GM12878 (cell line): ENCODE results near the gene B3GAT1.

Source experiments
- ATF7 ChIP-seq: fragments of 450-650 bp; IDR thresholded peaks from 2 replicates; pipeline ENCODE4 v1.6.1; 2016; ENCODE audit warnings: low read depth, mild to moderate bottlenecking
- EGR1 ChIP-seq, 2 experiments: IDR thresholded peaks; 1 replicate in 1 of 2; 2 replicates in 1 of 2; pipeline ENCODE4 v1.6.1; 2011 to 2012; ENCODE audit warnings: low read depth in 2 of 2, low read length in 2 of 2, borderline replicate concordance in 1 of 2, mild to moderate bottlenecking in 1 of 2, moderate library complexity in 1 of 2
- FOS ChIP-seq: IDR thresholded peaks from 3 replicates; pipeline ENCODE4 v1.6.1; 2011; ENCODE audit warnings: borderline replicate concordance; ENCODE audit not compliant: insufficient read length; ENCODE audit errors: extremely low read depth
- JUNB ChIP-seq: IDR thresholded peaks from 2 replicates; pipeline ENCODE4 v1.6.1; 2016; ENCODE audit warnings: antibody characterized with exemption, mild to moderate bottlenecking
- MEF2A ChIP-seq: IDR thresholded peaks from 2 replicates; pipeline ENCODE4 v1.6.1; 2011; ENCODE audit warnings: low read depth, mild to moderate bottlenecking, low read length, moderate library complexity; ENCODE audit not compliant: insufficient read depth
- POLR2A ChIP-seq: IDR thresholded peaks from 2 replicates; pipeline ENCODE4 v1.6.1; 2011; ENCODE audit warnings: low read depth, mild to moderate bottlenecking, low read length
- SIN3A ChIP-seq: IDR thresholded peaks from 2 replicates; pipeline ENCODE4 v1.6.1; 2012; ENCODE audit warnings: low read depth, low read length, improper control_type of control experiment
- SMC3 ChIP-seq: IDR thresholded peaks from 2 replicates; pipeline ENCODE4 v1.6.1; 2011; ENCODE audit warnings: low read length, improper control_type of control experiment, borderline replicate concordance
- SREBF1 ChIP-seq: IDR thresholded peaks from 2 replicates; pipeline ENCODE4 v1.6.1; 2012; ENCODE audit warnings: mild to moderate bottlenecking, low read length
- STAT1 ChIP-seq: fragments of 450-650 bp; conservative IDR thresholded peaks from 2 replicates; pipeline ENCODE4 v1.6.1; 2014; ENCODE audit warnings: antibody characterized with exemption, mild to moderate bottlenecking
- STAT3 ChIP-seq: IDR thresholded peaks from 2 replicates; pipeline ENCODE4 v1.6.1; 2011; ENCODE audit warnings: low read depth, low read length, improper control_type of control experiment
- ZNF384 ChIP-seq: IDR thresholded peaks from 2 replicates; pipeline ENCODE4 v1.6.1; 2012; ENCODE audit warnings: low read depth, mild to moderate bottlenecking, low read length, improper control_type of control experiment, borderline replicate concordance
- ZZZ3 ChIP-seq: IDR thresholded peaks from 2 replicates; pipeline ENCODE4 v1.6.1; 2011; ENCODE audit warnings: low read depth; ENCODE audit not compliant: control insufficient read depth, insufficient read length

DNA sequence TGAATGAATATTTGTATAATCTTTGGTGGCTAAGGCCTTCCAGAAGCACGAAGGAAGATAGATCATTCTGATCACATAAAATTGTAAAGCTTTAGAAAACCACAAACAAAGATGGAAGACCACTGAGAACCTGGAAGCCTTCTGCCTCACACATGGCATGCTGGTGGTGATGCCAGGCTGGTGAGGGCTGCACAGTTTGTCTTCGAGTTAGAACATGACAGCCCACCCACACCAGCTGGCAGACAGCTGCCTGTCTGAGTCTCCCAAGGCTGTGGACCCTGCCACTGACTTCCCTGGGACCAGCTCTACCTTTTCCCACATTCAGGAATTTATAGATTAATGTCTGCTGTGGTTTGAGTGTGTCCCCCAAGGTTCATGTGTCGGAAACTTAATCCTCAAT lies 48.8 kb upstream of the B3GAT1 start:
- TF ChIP-seq ZZZ3: no peak
- TF ChIP-seq POLR2A: no peak
- TF ChIP-seq JUNB: no peak
- no peak for TF ChIP-seq SIN3A
- TF ChIP-seq STAT3: no peak
- TF ChIP-seq EGR1 (IDR thresholded peaks at IDR 0.05; ENCODE audit: borderline replicate concordance in 1 of 2, low read depth in 2 of 2, low read length in 2 of 2): no peak
- no peak for TF ChIP-seq ZNF384
- no peak for TF ChIP-seq FOS
- no peak for TF ChIP-seq SMC3
- no peak for TF ChIP-seq STAT1
- TF ChIP-seq MEF2A: no peak
- TF ChIP-seq SREBF1: no peak
- TF ChIP-seq ATF7: no peak
